HEK293 (cell line): ENCODE measurements around the gene GTPBP3.
A peak's percentile ranks its signal among the peaks of the same experiment; 100 is the strongest.

Source experiments
- CTCF ChIA-PET: fragments of 350-600 bp; formaldehyde crosslinking; extraction: SDS; loops from one replicate; lab custom pipeline; 2021; ENCODE audit warnings: antibody characterized with exemption; lab: Yijun Ruan, JAX
- POLR2A ChIA-PET: fragments of 300-600 bp; formaldehyde crosslinking; extraction: SDS; loops from one replicate; lab custom pipeline; 2020; ENCODE audit warnings: antibody characterized with exemption, inconsistent platforms; lab: Yijun Ruan, JAX
- H3K27ac ChIP-seq: fragments of 200-500 bp; sonication (Bioruptor generic); 2 replicates; pipeline ENCODE4 v1.5.1; 2014; ENCODE audit warnings: low read depth, low read length, control low read depth, inconsistent platforms; ENCODE audit errors: extremely low read depth
- H3K36me3 ChIP-seq, 2 experiments: fragments of 200-500 bp in 1 of 2; sonication (Bioruptor generic) in 1 of 2; 1 replicate in 1 of 2; 2 replicates in 1 of 2; pipeline ENCODE4 v1.5.1; 2014 to 2017; ENCODE audit warnings: inconsistent platforms in 2 of 2, low read length in 2 of 2; ENCODE audit not compliant: control insufficient read depth in 2 of 2, insufficient read depth in 1 of 2
- H3K4me1 ChIP-seq: fragments of 200-500 bp; sonication (Bioruptor generic); 2 replicates; pipeline ENCODE4 v1.5.1; 2014; ENCODE audit warnings: mild to moderate bottlenecking, low read length, inconsistent platforms; ENCODE audit not compliant: control insufficient read depth, insufficient read depth
- H3K4me3 ChIP-seq: 2 replicates; pipeline ENCODE4 v1.5.1; 2011; ENCODE audit warnings: low read depth, mild to moderate bottlenecking, control low read depth, low read length, moderate library complexity
- H3K9me3 ChIP-seq: fragments of 200-500 bp; sonication (Bioruptor generic); 2 replicates; pipeline ENCODE4 v1.5.1; 2014; ENCODE audit warnings: low read depth, low read length, inconsistent platforms; ENCODE audit not compliant: control insufficient read depth, insufficient read depth
- CTCF ChIP-seq: fragments of 450-650 bp; formaldehyde crosslinking; IDR thresholded peaks from 2 replicates; pipeline ENCODE4 v1.5.1; 2016; ENCODE audit warnings: missing biosample characterization, missing genetic modification characterization
- MZF1 ChIP-seq: fragments of 450-650 bp; formaldehyde crosslinking; IDR thresholded peaks from 2 replicates; pipeline ENCODE4 v1.5.1; 2017; ENCODE audit warnings: missing biosample characterization, missing genetic modification characterization, borderline replicate concordance
- RBAK ChIP-seq: fragments of 450-650 bp; formaldehyde crosslinking; IDR thresholded peaks from 2 replicates; pipeline ENCODE4 v1.5.1; 2016; ENCODE audit warnings: missing biosample characterization, missing genetic modification characterization
- SP3 ChIP-seq: fragments of 450-650 bp; formaldehyde crosslinking; IDR thresholded peaks from 2 replicates; pipeline ENCODE4 v1.5.1; 2016; ENCODE audit warnings: missing biosample characterization, missing genetic modification characterization
- ZBTB10 ChIP-seq: fragments of 450-650 bp; formaldehyde crosslinking; IDR thresholded peaks from 2 replicates; pipeline ENCODE4 v1.5.1; 2016; ENCODE audit warnings: missing biosample characterization, missing genetic modification characterization
- ZBTB6 ChIP-seq: fragments of 450-650 bp; formaldehyde crosslinking; IDR thresholded peaks from 2 replicates; pipeline ENCODE4 v1.5.1; 2017; ENCODE audit warnings: missing biosample characterization, missing genetic modification characterization
- ZIC2 ChIP-seq: fragments of 450-650 bp; formaldehyde crosslinking; IDR thresholded peaks from 2 replicates; pipeline ENCODE4 v1.5.1; 2016; ENCODE audit warnings: missing biosample characterization, missing genetic modification characterization
- ZNF114 ChIP-seq: fragments of 450-650 bp; formaldehyde crosslinking; IDR thresholded peaks from 2 replicates; pipeline ENCODE4 v1.5.0; 2017; ENCODE audit warnings: missing biosample characterization, missing genetic modification characterization
- ZNF2 ChIP-seq: fragments of 450-650 bp; formaldehyde crosslinking; IDR thresholded peaks from 2 replicates; pipeline ENCODE4 v1.5.1; 2016; ENCODE audit warnings: missing biosample characterization, missing genetic modification characterization
- ZNF221 ChIP-seq: fragments of 450-650 bp; formaldehyde crosslinking; IDR thresholded peaks from 2 replicates; pipeline ENCODE4 v1.5.1; 2017; ENCODE audit warnings: missing biosample characterization, missing genetic modification characterization, borderline replicate concordance
- ZNF24 ChIP-seq: fragments of 450-650 bp; formaldehyde crosslinking; IDR thresholded peaks from 2 replicates; pipeline ENCODE4 v1.5.1; 2016; ENCODE audit warnings: missing biosample characterization, missing genetic modification characterization
- ZNF292 ChIP-seq: fragments of 450-650 bp; formaldehyde crosslinking; IDR thresholded peaks from 2 replicates; pipeline ENCODE4 v1.5.1; 2016; ENCODE audit warnings: low read depth, missing biosample characterization, missing genetic modification characterization, borderline replicate concordance
- ZNF544 ChIP-seq: fragments of 450-650 bp; formaldehyde crosslinking; IDR thresholded peaks from 2 replicates; pipeline ENCODE4 v1.5.0; 2017; ENCODE audit warnings: missing biosample characterization, missing genetic modification characterization
- ZNF600 ChIP-seq: fragments of 450-650 bp; formaldehyde crosslinking; IDR thresholded peaks from 2 replicates; pipeline ENCODE4 v1.5.1; 2016; ENCODE audit warnings: missing biosample characterization, missing genetic modification characterization
- ZNF792 ChIP-seq: fragments of 450-650 bp; formaldehyde crosslinking; IDR thresholded peaks from 2 replicates; pipeline ENCODE4 v1.5.1; 2016; ENCODE audit warnings: missing biosample characterization, missing genetic modification characterization
- ZSCAN30 ChIP-seq: fragments of 450-650 bp; IDR thresholded peaks from 2 replicates; pipeline ENCODE4 v1.5.1; 2018; ENCODE audit warnings: missing biosample characterization, mild to moderate bottlenecking, missing genetic modification characterization, moderate library complexity
- TF ChIP-seq, protein P1 (sequence below): fragments of 450-650 bp; formaldehyde crosslinking; IDR thresholded peaks from 2 replicates; pipeline ENCODE4 v1.5.1; 2016; ENCODE audit warnings: missing biosample characterization, missing genetic modification characterization, borderline replicate concordance
- TF ChIP-seq, protein P2 (sequence below): fragments of 450-650 bp; formaldehyde crosslinking; IDR thresholded peaks from 2 replicates; pipeline ENCODE4 v1.5.1; 2016; ENCODE audit warnings: missing biosample characterization, missing genetic modification characterization, low read depth

GTPBP3 gene

GRCh38 chr19:17292301-17293074, 44.9 kb upstream of the GTPBP3 start (continued):
- peak; percentile 61; the same call in 1 of the 2 replicates for TF ChIP-seq ZBTB6 (tag by site-specific recombination)
- peak; percentile 99 for TF ChIP-seq ZNF792 (tag by site-specific recombination)
- peak; percentile 20; the same call in 1 of the 2 replicates for TF ChIP-seq ZNF2 (tag by site-specific recombination)
- TF ChIP-seq CTCF (tag by site-specific recombination), result peak; percentile 37; the same call in 1 of the 2 replicates
- TF ChIP-seq ZIC2 (tag by site-specific recombination), result no peak
- TF ChIP-seq SP3 (tag by site-specific recombination), result 0 out of 2 replicates have a peak, but pooled peaks have one; percentile 14
- no peak for TF ChIP-seq ZNF114 (tag by site-specific recombination)
- 0 out of 2 replicates have a peak, but pooled peaks have one; percentile 31 for TF ChIP-seq ZNF600 (tag by site-specific recombination)
- TF ChIP-seq ZSCAN30 (tag by site-specific recombination), result 0 out of 2 replicates have a peak, but pooled peaks have one; percentile 50

GRCh38 chr19:17293605-17294004, 43.7 kb upstream of the GTPBP3 start:
- H3K27ac ChIP-seq, result no peak overlapping the region
- no peak overlapping the region for H3K4me3 ChIP-seq
- ChIA-PET CTCF (interaction anchor here (0.6 to 1.8 kb wide), 5 partner anchors 10 to 137 kb away, joined by 3 to 9 read pairs (median 4); partner anchors contain the start of genes ABHD8 and MRPL34), POLR2A (interaction anchor here (0.8 to 1.4 kb wide), 2 partner anchors 12 to 40 kb away, joined by 3 to 8 read pairs; partner anchors contain the start of gene MRPL34)
- TF ChIP-seq RBAK (tag by site-specific recombination) (no peak), ZBTB10 (tag by site-specific recombination) (no peak), ZNF221 (tag by site-specific recombination) (no peak), ZNF24 (no peak), ZNF292 (no peak), MZF1 (no peak), ZNF544 (tag by site-specific recombination) (no peak)
- TF ChIP-seq, protein P1, sequence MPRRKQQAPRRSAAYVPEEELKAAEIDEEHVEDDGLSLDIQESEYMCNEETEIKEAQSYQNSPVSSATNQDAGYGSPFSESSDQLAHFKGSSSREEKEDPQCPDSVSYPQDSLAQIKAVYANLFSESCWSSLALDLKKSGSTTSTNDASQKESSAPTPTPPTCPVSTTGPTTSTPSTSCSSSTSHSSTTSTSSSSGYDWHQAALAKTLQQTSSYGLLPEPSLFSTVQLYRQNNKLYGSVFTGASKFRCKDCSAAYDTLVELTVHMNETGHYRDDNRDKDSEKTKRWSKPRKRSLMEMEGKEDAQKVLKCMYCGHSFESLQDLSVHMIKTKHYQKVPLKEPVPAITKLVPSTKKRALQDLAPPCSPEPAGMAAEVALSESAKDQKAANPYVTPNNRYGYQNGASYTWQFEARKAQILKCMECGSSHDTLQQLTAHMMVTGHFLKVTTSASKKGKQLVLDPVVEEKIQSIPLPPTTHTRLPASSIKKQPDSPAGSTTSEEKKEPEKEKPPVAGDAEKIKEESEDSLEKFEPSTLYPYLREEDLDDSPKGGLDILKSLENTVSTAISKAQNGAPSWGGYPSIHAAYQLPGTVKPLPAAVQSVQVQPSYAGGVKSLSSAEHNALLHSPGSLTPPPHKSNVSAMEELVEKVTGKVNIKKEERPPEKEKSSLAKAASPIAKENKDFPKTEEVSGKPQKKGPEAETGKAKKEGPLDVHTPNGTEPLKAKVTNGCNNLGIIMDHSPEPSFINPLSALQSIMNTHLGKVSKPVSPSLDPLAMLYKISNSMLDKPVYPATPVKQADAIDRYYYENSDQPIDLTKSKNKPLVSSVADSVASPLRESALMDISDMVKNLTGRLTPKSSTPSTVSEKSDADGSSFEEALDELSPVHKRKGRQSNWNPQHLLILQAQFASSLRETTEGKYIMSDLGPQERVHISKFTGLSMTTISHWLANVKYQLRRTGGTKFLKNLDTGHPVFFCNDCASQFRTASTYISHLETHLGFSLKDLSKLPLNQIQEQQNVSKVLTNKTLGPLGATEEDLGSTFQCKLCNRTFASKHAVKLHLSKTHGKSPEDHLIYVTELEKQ (tag by site-specific recombination), result no peak
- TF ChIP-seq, protein P2, sequence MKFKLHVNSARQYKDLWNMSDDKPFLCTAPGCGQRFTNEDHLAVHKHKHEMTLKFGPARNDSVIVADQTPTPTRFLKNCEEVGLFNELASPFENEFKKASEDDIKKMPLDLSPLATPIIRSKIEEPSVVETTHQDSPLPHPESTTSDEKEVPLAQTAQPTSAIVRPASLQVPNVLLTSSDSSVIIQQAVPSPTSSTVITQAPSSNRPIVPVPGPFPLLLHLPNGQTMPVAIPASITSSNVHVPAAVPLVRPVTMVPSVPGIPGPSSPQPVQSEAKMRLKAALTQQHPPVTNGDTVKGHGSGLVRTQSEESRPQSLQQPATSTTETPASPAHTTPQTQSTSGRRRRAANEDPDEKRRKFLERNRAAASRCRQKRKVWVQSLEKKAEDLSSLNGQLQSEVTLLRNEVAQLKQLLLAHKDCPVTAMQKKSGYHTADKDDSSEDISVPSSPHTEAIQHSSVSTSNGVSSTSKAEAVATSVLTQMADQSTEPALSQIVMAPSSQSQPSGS (tag by site-specific recombination), result no peak
- no peaks in the 10 kb centered on the region for H3K4me1 ChIP-seq
- H3K36me3 ChIP-seq, result peaks cover 0 to 37% of the 10 kb centered on the region in 2 experiments; a peak in 2 of 3 replicates
- no peaks in the 10 kb centered on the region for H3K9me3 ChIP-seq
